Measurements from ENCODE around the gene ZFR2.

Gene ZFR2

GRCh38 chr19:3785938-3786824 is 82.7 kb downstream of the ZFR2 start, which contains the start of gene MATK:
MATK (minus strand) TSS chr19:3786381; CDS start chr19:3785135, 1,246 bp downstream.
- peak; percentile 23 for DNase-seq (ENCODE audit: low read depth)

- DNase-seq (ENCODE audit: low read depth): no peak
These were observed 83.3 kb downstream of the ZFR2 start for GRCh38 chr19:3785451-3785937.

- DNase-seq (ENCODE audit: low read depth): no peak
These were observed 84.0 kb downstream of the ZFR2 start for GRCh38 chr19:3784607-3785450.

GRCh38 chr19:3783660-3784584 is 84.9 kb downstream of the ZFR2 start:
- peak; percentile 48 for DNase-seq (ENCODE audit: low read depth)

GRCh38 chr19:3782903-3783302 is 85.9 kb downstream of the ZFR2 start:
- no peak for DNase-seq (ENCODE audit: low read depth)

- no peak for DNase-seq (ENCODE audit: low read depth)
These were observed 86.5 kb downstream of the ZFR2 start for GRCh38 chr19:3782330-3782729.

- DNase-seq (ENCODE audit: low read depth): no peak
These were observed 87.2 kb downstream of the ZFR2 start for GRCh38 chr19:3781603-3782002.

- no peak for DNase-seq (ENCODE audit: low read depth)
These were observed 88.0 kb downstream of the ZFR2 start for GRCh38 chr19:3780786-3781304.

- no peak for DNase-seq (ENCODE audit: low read depth)
These were observed 89.7 kb downstream of the ZFR2 start for GRCh38 chr19:3778899-3779723.

- no peak for DNase-seq (ENCODE audit: low read depth)
These were observed 90.6 kb downstream of the ZFR2 start for GRCh38 chr19:3778104-3778867.

- DNase-seq (ENCODE audit: low read depth): no peak
These were observed 92.3 kb downstream of the ZFR2 start for GRCh38 chr19:3776479-3777040.

- DNase-seq (ENCODE audit: low read depth): no peak
These were observed 93.0 kb downstream of the ZFR2 start for GRCh38 chr19:3775831-3776230.

- DNase-seq (ENCODE audit: low read depth): no peak
These were observed 93.5 kb downstream of the ZFR2 start for GRCh38 chr19:3775374-3775711.

- DNase-seq (ENCODE audit: low read depth): no peak
These were observed 94.0 kb downstream of the ZFR2 start for GRCh38 chr19:3774621-3775373.

- DNase-seq (ENCODE audit: low read depth): no peak
These were observed 94.9 kb downstream of the ZFR2 start for GRCh38 chr19:3773814-3774515.

GRCh38 chr19:3771906-3772455 is 96.9 kb downstream of the ZFR2 start, which contains the start of gene RAX2:
RAX2 (minus strand) TSS chr19:3772228; CDS start chr19:3771742, 486 bp downstream.
- no peak for DNase-seq (ENCODE audit: low read depth)

- no peak for DNase-seq (ENCODE audit: low read depth)
These were observed 97.6 kb downstream of the ZFR2 start for GRCh38 chr19:3771000-3771905.

Measured in activated T-cell treated with anti-CD3 and anti-CD28 coated beads for 48 hours (primary cell).